Hematopoietic multipotent progenitor cell treated with erythropoietin and hydrocortisone succinate and interleukin-3 and kit ligand, for 15 days (in vitro differentiated cells): ENCODE data around the gene R3HDM4.
A peak's percentile ranks its signal among the peaks of the same experiment; 100 is the strongest.
"Not testable (repeated sequence)": the region's sequence is repeated elsewhere in the genome, so short reads cannot be mapped to it uniquely, and the experiment has no call there.

Experiments
- DNase-seq: peaks from one replicate; pipeline ENCODE4 v3.0.0-alpha.2; 2015; ENCODE audit warnings: low spot score

The R3HDM4 gene

DNA sequence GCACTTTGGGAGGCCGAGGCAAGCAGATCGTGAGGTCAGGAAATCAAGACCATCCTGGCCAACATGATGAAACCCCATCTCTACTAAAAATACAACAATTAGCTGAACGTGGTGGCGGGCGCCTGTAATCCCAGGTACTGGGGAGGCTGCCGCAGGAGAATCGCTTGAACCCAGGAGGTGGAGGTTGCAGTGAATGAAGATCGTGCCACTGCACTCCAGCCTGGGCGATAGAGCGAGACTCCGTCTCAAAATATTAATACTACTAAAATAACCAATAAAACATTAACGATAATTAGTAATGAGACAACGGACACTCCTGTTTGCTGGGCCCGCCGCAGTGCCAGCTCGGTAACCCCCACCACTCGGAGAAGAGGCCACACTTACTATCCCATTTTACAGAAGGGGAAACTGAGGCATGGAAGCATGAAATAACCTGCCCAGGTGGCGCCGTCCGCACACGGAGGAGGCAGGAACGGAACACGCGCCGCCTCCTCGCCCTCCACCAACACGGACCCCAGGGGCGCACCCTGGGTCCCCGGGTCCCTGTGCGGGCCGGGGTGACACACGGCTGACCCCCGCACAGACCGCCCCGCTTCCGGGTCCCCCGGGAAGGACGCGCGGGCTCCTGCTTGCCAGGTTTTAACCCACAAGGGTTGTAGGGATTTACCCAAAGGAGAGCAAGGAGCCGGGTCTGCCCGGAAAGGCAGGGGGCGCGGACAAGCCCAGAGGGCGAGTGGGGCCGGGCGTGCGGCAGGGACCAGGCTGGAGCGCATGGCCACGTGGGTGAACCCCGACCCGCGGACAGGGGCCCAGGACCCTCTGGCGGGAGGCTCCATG is 1.6 kb downstream of the R3HDM4 start:
- DNase-seq = no peak

DNA sequence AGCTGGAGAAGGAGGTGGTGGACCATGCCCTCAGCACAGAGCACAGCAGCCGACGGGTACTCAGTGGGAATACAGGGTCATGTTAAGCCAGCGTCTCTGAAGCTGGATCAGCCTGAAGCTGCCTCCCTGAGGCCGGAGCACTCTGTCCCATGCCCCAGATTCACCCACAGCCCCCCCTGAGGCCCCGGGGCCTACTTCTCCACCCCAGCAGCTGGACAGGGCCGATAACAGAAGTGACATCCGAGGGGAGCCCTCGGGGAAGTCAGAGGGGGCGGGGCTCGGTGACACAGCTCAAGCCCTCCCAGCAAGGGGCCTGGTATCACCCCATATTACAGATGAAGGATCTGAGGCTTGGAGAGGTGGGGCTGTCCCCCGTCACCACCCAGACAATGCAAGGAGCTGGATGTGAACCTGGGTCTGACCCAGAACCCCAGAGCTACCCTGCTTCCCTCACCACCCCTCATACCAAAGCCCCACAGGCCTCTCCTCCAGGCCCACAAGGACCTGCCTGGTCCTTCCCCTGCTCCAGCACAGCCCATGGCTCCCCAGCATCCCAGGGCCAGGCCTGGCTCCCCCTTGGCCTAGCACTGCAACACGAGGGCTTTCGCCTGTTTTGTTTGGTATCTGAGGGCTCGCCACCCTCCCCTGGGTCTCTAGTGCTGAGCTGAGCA is 5.7 kb downstream of the R3HDM4 start:
- DNase-seq = peak; percentile 99

DNA sequence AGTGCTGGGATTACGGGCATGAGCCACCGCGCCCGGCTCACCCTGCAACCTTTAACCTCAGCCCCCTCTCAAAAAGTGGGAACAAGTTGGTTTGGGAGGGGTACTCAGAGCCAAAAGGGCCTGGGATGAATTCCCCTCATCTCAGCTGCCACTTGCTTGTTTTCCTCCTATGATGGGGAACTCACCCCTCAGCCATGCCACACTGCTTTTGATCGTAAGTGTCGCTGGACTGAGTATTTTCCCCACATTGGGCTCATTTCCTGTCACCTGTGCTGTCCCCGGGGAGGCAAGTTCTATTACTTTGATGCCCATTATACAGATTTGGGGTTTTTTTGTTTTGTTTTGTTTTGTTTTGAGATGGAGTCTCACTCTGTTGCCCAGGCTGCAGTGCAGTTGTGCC is 6.5 kb downstream of the R3HDM4 start:
- DNase-seq = no peak

DNA sequence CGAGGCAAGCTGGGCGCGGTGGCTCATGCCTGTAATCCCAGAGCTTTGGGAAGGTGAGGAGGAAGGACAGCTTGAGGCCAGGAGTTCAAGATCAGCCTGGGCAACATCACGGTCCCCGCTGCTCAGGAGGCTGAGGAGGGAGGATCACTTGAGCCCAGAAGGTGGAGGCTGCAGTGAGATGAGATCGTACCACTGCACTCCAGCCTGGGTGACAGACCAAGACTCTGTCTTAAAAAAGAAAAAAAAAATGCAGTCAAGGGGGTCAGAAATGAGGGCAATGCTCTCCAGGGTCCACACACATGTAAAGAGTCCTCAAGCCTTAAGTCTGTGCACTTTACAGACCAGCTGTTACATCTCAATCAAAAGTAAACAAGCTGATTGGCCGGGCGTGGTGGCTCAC is 8.5 kb downstream of the R3HDM4 start:
- DNase-seq = no peak

DNA sequence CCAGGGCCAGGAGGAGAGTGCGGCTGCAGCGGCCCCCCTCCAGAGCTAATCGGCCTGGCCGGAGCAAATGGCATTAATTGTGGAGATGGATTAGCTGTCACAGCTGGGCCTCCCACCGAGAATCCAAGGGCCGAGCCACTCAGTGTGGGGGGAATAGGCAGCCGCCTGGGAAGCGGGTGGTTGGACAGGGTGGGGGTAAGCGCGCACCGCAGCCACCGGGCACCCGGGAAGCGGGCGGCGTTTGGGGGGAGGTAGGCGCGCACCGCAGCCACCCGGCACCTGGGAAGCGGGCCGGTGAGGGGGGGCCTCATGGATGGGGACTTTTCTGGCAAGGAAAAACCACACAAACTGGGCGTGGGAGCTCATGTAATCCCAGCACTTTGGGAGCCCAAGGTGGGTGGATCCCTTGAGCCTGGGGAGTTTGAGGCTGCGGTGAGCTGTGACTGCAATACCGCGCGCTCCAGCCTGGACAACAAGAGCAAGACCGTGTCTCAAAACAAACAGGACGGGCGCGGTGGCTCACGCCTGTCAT is 9.7 kb downstream of the R3HDM4 start:
- no peak for DNase-seq

DNA sequence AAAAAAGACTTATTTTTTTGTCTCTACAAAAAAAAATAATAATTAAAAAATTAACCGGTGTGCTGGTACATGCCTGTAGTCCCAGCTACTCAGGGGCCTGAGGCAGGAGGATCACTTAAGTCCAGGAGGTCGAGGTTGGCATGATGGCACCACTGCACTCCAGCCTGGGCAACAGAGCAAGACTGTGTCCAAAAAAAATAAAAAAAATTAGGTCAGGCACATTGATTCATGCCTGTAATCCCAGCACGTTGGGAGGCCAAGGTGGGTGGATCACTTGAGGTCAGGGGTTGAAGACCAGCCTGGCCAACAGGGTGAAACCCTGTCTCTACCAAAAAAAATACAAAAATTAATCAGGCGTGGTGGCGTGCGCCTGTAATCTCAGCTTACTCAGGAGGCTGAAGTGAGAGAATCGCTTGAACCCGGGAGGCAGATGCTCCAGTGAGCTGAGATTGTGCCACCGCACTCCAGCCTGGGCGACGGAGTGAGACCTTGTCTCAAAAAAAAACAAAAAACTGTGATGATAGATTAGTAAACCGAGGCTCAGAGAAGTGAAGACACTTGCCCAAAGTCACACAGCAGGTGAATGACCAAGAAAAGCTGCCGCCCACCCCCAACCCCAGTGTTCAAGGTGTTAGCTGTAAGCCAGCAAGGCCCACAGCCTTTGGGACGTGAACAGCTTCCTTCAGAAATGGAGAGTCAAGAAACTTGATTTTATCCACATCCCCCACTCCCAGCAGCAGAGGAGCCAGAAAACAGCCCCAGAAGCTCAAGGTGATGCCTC is 10.4 kb downstream of the R3HDM4 start:
- DNase-seq = no peak

DNA sequence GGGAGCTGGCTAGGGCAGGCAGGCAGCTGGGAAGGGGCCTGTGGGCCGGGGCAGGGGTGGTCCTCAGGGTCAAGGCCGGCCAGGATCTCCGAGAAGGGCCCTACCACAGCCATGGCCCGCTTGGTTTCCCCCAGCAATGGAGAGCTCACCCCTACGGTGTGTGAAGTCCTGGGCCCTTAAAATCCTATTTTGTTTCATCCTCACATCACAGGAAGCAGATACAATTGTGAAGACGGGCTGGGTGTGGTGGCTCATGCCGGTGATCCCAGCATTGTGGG is 11.0 kb downstream of the R3HDM4 start:
- no peak for DNase-seq

DNA sequence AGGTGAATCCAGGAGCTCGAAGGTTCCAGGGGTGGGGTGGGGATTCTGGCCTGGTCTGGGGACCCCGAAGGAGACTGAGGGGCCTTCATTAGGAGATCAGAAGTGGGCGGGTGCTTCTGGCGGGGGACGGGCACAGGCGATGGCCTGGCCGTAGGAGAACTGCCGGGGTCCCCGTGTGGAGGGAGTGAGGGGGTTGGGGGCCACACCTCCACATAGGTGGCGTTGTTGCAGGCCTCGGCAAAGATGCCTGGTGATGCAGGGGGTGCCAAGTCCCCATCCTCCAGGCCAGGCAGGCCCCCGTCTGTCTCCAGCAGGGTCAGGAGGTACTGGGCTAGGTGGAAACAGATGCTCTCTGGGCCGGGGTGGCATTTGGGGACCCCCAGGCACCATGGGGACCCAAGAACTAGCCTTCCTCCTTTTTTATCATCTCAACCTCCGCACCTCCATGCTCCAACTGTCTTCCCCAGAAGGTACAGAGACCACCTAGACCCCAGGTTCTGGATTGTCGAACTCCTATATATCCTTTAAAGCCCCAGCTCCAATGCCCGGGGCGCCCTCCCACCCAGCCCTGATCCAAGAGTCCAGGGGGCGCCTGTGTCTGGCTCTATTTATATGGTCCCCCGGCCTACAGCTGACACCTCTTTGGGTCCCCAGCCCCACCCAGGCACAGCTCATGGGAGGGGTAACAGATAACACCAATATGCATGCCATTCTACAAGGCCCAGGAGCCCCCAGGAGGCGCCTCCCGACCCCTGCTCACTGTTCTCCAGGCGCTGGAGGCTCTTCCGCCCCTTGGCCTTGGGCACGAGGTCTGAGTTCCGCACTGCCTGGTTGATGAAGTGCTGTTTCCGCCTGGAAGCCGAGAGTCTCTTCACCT is 11.6 kb downstream of the R3HDM4 start:
- no peak for DNase-seq

DNA sequence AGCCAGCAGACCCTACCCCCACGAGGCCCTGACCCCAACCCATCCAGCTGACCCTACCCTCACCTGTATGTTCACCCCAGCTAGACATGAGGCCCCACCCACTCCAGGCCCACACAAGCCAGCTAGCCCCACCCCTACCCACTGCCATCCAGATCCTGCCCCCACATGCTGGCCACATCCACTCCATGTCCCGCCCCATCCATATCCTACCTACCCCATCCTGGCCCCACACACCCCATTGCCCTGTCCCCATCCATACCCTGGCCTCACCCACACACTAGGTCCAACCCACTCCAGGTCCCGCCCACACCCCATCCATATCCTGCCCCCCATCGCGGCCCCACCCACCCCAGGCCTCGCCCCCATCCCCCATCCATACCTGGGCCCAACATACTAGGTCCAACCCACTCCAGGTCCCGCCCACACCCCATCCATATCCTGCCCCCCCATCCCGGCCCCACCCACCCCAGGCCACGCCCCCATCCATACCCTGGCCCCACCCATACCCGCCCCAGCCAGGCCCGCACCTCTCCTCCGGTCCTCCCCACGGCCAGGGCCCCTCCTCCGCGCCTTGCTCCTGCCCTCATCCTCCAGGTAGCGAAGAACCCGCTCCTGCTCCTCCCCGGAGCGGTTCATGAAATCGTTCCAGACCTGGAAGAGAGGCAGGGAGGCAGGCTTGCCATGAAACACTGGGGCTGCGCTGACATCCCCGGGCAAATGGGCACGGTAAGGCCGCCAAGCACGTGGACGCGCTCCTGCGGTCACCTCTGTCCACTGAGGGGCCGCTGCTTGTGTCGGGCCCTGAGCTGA is 12.5 kb downstream of the R3HDM4 start:
- peak; percentile 59 for DNase-seq

DNA sequence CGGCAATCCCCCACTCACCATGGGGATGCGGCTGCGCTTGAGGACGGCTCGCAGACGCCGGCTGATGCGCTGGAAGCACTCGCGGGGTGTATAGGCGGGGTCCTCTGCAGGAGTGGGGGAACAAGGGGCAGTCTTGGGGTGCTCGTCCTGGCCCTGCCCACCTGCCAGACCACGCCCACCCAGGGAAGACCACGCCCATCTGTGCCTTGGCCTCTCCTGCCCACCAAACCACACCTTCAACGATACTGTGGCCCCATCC is 13.0 kb downstream of the R3HDM4 start:
- peak; percentile 35 for DNase-seq

DNA sequence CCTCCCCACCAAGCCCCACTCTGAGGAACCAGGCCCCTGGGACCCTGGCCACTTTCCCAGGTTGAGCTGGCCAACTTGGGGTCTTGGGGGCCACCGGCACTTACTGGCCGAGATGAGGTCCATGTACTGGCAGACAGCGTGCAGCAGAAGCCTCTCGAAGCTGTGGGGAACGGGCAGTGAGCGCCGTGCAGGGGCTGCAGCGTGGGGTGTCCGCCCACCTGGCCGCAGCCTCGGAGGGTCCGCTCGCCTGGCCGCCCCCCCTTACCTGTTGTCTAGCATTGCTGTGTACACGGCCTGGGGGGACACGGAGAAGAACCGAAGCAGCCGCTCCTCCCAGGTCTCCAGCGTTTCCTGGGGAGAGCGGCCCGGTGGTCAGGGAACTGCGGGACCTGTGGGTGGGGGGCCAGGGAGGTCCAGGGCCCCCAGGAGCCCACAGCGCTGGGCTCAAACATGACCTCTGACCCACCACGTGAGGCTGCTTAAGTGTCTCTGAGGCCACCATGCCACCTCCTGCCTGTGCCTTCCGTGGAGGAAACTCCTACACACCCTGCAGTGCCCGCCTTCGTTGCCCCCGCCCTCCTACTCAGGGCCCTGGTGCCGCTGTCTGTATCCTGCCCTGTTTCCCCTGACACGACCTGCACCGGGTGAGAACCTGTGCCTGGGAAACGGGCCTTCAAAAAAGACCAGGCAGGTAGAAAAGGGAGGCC is 13.5 kb downstream of the R3HDM4 start:
- no peak for DNase-seq

DNA sequence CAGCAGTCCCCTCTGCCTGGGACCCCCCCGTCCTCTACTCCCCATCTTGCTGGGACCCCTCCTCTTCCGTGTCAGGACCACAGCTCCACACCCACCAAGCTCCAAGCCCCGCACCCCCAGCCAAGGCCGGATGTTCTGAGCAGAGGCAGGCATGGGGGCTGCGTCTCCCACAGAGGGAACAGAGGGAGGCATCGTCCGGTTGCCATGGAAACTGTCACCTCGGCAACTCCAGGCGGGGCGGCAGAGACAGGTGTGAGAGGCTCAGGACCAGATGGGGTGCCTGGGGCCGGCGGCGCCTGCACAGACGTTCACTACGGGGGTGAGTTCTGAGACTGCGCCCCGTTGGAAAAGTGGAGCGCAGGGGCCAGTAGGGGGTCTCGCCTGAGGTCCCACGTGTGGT is 14.4 kb downstream of the R3HDM4 start:
- no peak for DNase-seq

DNA sequence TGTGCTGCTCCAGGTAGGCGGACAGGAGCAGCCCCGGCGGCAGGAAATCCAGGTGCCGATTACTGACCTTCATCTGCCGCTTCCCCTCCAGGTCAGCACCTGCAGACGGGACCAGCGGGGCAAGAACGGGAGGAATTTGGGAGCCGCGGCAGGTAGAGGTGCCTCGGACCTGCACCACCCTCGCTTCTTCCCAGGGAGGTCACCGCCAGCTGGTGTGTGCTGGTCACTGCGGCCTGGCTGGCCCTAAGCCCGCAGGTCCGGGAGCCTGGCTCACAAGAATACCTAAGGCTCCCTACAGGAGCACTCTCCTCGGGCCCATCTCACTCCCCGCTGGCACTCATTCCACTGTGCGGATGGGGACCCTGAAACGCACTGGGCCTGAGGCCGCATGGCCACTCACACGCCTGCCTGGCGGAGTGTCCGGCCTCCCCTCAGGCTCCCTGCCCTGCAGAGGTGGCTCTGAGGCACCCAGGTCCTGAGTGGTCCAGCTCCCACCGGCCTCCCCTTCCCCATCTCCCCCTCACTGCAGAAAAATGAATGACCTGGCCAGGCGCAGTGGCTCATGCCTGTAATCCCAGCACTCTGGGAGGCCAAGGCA is 15.5 kb downstream of the R3HDM4 start:
- DNase-seq = no peak

DNA sequence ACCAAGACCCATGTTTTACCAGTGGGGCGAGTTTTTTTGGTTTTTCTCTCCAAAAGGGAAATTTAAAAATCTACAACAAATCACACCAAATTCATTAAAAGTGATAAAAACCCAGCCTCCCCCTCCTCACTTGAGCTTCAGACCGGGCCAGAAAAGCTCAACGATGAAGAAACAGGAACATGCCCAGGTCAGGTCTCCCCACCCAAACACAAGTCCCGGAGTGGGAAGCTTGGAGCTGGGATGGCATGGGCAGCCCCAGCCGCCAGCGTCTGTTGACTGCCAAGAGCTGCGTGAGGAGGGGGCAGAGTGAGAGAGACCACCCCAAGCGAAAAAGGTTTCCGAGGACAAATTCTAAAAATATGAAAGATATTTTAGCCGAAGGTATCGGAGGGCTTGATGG is 16.0 kb downstream of the R3HDM4 start:
- DNase-seq = no peak

DNA sequence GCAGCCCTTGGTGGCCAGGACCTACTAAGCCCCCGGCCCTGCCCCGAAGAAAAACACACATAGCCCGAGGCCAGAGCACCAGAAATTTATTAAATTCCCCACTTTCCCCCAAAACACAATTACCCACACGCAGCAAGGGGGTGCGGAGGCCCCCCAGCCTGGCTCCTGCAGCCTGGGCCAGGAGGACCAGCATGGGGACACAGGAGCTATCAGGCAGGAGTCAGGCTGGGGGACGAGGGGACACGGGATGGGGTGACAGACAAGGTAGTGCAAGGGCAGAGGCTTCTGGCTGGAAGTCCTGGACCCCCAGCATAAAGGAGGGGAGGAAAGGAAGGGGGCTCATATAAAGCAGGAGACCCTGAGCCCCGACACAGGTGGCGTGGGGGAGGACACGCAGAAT is 16.6 kb downstream of the R3HDM4 start:
- DNase-seq = no peak

DNA sequence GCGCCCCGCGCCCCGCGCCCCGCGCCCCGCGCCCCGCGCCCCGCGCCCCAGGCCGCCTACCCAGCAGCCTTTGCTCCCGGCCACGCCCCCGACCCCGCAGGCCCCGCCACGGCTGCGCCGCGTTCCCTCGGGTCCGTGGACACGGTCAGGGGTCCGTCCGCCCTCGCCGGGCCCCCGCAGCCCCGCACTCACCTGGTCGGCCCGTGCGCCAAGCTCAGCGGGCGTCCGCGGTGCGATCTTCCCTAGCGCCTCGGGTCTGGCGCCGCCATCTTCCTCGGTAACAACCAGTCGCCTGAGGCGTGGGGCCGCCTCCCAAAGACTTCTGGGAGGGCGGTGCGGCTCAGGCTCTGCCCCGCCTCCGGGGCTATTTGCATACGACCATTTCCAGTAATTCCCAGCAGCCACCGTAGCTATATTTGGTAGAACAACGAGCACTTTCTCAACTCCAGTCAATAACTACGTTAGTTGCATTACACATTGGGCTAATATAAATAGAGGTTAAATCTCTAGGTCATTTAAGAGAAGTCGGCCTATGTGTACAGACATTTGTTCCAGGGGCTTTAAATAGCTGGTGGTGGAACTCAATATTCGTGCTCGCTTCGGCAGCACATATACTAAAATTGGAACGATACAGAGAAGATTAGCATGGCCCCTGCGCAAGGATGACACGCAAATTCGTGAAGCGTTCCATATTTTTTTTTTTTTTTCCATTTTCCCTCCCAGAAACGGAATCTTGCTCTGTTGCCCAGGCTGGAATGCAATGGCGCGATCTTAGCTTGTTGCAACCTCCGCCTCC is 19.9 kb downstream of the R3HDM4 start, which contains the start of the genes MED16 and RNU6-9:
Gene MED16 (minus strand): TSS at position 294 of the 796 bp plus-strand sequence. CDS start 2,056 bp downstream, outside the sequence.
Gene RNU6-9 (plus strand): TSS at position 591 of the 796 bp plus-strand sequence.
- DNase-seq = peak; percentile 95

DNA sequence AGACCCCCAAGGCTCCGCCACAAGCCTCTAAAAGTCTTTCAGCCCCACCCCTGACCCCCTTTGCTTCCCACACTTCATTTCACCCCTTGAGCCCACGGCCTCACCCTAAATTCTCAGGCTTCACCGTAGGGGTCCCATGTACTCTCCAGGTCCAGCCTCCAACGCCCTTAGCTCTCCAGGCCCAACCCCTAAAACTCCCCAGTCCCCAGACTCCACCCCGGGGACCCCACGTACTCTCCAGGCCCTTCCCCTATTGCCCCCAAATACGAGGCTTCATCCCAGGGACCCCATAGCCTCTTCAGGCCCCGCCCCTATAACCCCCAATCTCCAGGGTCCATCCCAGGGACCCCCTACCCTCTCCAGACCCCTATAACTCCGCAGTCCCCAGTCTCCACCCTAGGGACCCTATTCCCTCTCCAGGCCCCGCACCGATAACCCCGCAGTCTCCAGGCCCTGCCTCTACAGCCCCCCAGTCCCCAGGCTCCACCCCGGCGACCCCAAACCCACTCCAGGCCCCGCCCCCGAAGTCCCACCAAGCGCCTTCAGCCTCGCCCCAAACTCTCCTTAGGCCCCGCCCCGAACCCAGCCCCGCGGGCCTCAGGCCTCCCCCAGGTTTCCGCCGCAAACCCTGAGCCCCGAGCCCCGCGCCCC is 20.7 kb downstream of the R3HDM4 start:
- DNase-seq = no peak

DNA sequence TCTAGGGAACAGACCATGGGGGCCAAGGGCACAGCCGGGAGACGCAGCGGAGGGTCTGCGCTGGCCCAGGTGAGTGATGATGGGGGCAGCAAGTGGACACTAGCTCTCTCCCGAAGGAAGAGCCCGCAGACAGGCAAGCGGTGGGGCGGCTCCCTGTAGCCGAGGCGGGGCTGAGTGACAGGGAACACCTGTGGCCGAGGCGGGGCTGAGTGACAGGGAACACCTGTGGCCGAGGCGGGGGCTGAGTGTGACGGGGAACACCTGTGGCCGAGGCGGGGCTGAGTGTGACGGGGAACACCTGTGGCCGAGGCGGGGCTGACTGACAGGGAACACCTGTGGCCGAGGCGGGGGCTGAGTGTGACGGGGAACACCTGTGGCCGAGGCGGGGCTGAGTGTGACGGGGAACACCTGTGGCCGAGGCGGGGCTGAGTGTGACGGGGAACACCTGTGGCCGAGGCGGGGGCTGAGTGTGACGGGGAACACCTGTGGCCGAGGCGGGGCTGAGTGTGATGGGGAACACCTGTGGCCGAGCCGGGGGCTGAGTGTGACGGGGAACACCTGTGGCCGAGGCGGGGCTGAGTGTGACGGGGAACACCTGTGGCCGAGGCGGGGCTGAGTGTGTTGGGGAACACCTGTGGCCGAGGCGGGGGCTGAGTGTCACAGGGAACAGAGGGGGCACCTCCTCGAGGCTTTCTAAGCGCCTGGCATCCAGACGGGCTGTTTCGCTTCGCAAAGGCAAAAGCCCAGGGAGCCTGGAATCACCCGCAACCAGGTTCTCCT is 21.4 kb downstream of the R3HDM4 start:
- DNase-seq = not testable (repeated sequence)
